Ovary (tissue), 9 donors: ENCODE results near the gene MPPED2. TPM values are rescaled to one million over a fixed set of nuclear protein-coding genes. Genes with fewer than 3 reads are reported as not detected.

ENCODE experiments used
- DNase-seq, 5 donors: peaks; one replicate each; pipeline ENCODE4 v3.0.0-alpha.2; 2019 to 2020
- H3K27ac ChIP-seq, 2 donors: fragments of 200-600 bp; one replicate each; pipeline versions ENCODE4 v1.5.1 to v1.8.0; 2019 to 2022
- H3K27me3 ChIP-seq: fragments of 200-600 bp; one replicate; pipeline ENCODE4 v1.8.0; 2022
- H3K36me3 ChIP-seq: fragments of 200-600 bp; sonication (generic); one replicate; pipeline ENCODE4 v1.5.1; 2019
- H3K4me1 ChIP-seq: one replicate; pipeline ENCODE4 v1.8.1; 2013; ENCODE audit warnings: mild to moderate bottlenecking, moderate library complexity; ENCODE audit not compliant: insufficient read depth
- H3K4me3 ChIP-seq: fragments of 200-600 bp; sonication (generic); one replicate; pipeline ENCODE4 v1.5.1; 2017
- H3K9me3 ChIP-seq, 2 donors: fragments of 200-600 bp in 1 of 2; sonication (generic) in 1 of 2; one replicate each; pipeline versions ENCODE4 v1.5.1 to v1.8.1; 2013 to 2019; ENCODE audit warnings: mild to moderate bottlenecking in 1 of 2, moderate library complexity in 1 of 2
- EP300 ChIP-seq: sonication (generic); formaldehyde crosslinking; IDR thresholded peaks from one replicate; pipeline ENCODE4 v1.6.1; 2017; ENCODE audit warnings: antibody characterized with exemption
- POLR2A ChIP-seq: fragments of 450-650 bp; IDR thresholded peaks from one replicate; pipeline ENCODE4 v1.6.1; 2017; ENCODE audit warnings: antibody characterized with exemption, mild to moderate bottlenecking, moderate library complexity
- WGBS, 3 donors: extraction: QIAGEN DNeasy Blood & Tissue Kit in 1 of 3; methylation state at CpG; one replicate each; pipeline versions ENCODE4 v1.1.5 to v1.1.7; 2013 to 2017; 5-methylcytosine and 5-hydroxymethylcytosine counted together
- intact Hi-C, 4 donors: fragments of 100-400 bp; cut with DNase I; formaldehyde crosslinking; loops; one replicate each; pipeline versions ENCODE4 v1.11.0 to v1.15.1; 2022 to 2023
- polyA plus RNA-seq, 2 donors: library from polyadenylated mRNA; stranded (reverse); fragments of 200-250 nt in 1 of 2; fragments of 350-450 nt in 1 of 2; fragmentation: Illumina TruSeq in 1 of 2; extraction: RNeasy Lipid Tissue Mini Kit (QIAGEN cat#74804) in 1 of 2; gene quantifications; one replicate each; pipeline ENCODE4 v1.2.3, GENCODE V29; 2013 to 2014
- total RNA-seq, 7 donors: library from RNA; depleted of rRNA in 2 of 7; stranded (reverse); fragments of >200 nt in 2 of 7; fragmentation: NEBNext Ultra II Directional in 3 of 7; extraction: Animal tissue kit (Norgen Biotek cat#: 25700) in 3 of 7; gene quantifications; one replicate each; pipeline versions ENCODE4 v1.1.0 to v1.2.4, GENCODE V29; 2016 to 2023
- TF ChIP-seq, protein P1 (sequence below), 3 donors: fragments of 450-650 bp in 2 of 3; fragments of 200-600 bp in 1 of 3; IDR thresholded peaks; one replicate each; pipeline versions ENCODE4 v1.5.1 to v1.8.0; 2016 to 2022; ENCODE audit warnings: antibody characterized with exemption in 3 of 3, mild to moderate bottlenecking in 1 of 3
- donor health status: DM: no; HTN: no; CAD: no; lungs with moderate emphysema.
- donor health status: DM: no; HTN: no; CAD: no.
- donor health status: Bipolar disorder and iron deficiency.
- donor health status: DM: yes; HTN: yes; CAD: no.
- donor health status: DM: no; HTN: no; CAD: no.
- donor health status: DM: yes; HTN: yes; CAD: no.

The MPPED2 gene
- total and polyA plus RNA-seq, 9 donors = 0.30 to 10.1 (median 2.9) TPM

DNA sequence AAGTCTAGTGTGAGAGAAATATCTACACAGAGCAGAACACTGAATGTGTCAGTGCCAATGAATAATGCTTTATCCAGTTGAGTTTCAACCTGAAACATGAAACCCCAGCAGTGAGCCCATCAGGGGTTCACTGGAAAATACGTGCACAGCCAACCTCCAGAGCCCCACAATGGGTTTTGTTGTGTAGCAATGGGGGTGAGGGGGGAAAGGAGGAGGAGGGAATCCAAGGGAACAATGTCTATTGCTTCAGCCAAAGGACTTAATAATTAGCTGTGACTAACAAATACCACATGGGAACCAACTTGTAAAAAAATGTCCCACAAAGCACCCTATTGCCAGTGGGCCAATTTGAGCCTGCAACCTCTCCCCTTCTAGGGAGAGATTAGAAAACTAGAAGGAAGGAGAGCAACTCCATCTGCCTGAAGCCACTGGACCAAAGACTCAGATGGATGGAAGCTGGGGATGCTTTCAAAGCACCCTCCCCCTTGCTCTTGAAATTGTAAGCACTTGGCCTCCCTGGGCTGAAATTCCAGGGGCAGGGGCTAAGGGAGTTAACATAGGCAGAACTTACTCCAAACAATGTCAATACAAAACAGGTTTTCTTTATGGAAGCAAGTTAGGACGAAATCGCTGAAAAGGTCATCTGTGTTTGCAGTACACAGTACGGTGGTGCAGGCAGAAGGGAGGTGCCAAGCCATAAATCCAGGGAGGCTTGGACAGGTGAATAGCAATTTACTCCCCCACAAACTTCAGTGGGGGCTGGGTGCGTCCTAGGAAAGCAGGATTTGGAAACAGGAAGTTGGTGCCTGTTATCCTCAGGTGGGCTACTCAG, 163.5 kb downstream of the MPPED2 start:
- WGBS, 3 donors = 16 to 17% (median 16%) methylated on average over 5 of the region's 5 CpGs

DNA sequence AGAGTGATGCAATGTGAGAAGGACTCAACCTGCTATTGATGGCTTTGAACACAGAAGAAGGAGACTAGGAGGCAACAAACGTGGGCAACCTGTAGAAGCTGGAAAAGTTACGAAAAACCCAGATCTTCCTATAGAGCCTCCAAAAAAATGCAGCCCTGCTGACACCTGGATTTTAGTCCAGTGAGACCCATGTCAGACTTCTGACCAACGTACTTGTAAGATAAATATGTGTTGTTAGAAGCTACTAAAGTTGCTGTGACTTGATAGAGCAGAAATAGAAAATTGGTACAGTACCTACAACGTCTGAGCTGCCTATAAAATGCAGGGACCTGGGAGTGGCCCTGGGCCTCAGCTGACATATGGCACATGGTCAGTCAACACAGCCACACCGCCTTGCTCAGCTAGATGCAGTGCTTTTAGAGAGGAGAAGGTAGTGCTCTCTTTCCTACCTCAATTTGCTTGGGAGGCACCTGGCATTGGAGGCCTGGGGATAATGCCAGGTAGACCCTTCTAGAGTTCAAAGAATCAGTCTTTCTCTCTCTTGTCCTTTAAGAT, 165.8 kb downstream of the MPPED2 start:
- H3K27ac ChIP-seq = no peak overlapping the region
- intact Hi-C loops = no loop called here
- WGBS, 3 donors = 81 to 87% (median 86%) methylated on average over 5 of the region's 5 CpGs
- H3K4me1 ChIP-seq = no peaks in the 10 kb centered on the region
- no peaks in the 10 kb centered on the region for H3K9me3 ChIP-seq
- H3K4me3 ChIP-seq = no peak overlapping the region
- no peaks in the 10 kb centered on the region for H3K27me3 ChIP-seq
- no peak for DNase-seq
- TF ChIP-seq, protein P1, sequence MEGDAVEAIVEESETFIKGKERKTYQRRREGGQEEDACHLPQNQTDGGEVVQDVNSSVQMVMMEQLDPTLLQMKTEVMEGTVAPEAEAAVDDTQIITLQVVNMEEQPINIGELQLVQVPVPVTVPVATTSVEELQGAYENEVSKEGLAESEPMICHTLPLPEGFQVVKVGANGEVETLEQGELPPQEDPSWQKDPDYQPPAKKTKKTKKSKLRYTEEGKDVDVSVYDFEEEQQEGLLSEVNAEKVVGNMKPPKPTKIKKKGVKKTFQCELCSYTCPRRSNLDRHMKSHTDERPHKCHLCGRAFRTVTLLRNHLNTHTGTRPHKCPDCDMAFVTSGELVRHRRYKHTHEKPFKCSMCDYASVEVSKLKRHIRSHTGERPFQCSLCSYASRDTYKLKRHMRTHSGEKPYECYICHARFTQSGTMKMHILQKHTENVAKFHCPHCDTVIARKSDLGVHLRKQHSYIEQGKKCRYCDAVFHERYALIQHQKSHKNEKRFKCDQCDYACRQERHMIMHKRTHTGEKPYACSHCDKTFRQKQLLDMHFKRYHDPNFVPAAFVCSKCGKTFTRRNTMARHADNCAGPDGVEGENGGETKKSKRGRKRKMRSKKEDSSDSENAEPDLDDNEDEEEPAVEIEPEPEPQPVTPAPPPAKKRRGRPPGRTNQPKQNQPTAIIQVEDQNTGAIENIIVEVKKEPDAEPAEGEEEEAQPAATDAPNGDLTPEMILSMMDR (IDR thresholded peaks at IDR 0.05) = no peak
- TF ChIP-seq EP300 = no peak
- no peak for TF ChIP-seq POLR2A
- H3K36me3 ChIP-seq = no peaks in the 10 kb centered on the region

More for the DNA sequence above, 163.5 kb downstream of the MPPED2 start:
- Histone ChIP-seq H3K36me3 (no peaks in the 10 kb centered on the region), H3K27ac (no peak overlapping the region), H3K4me3 (no peak overlapping the region), H3K9me3 (no peaks in the 10 kb centered on the region), H3K4me1 (no peaks in the 10 kb centered on the region), H3K27me3 (no peaks in the 10 kb centered on the region)
- DNase-seq = no peak
- intact Hi-C loops = no loop called here
- no peak for TF ChIP-seq EP300

DNA sequence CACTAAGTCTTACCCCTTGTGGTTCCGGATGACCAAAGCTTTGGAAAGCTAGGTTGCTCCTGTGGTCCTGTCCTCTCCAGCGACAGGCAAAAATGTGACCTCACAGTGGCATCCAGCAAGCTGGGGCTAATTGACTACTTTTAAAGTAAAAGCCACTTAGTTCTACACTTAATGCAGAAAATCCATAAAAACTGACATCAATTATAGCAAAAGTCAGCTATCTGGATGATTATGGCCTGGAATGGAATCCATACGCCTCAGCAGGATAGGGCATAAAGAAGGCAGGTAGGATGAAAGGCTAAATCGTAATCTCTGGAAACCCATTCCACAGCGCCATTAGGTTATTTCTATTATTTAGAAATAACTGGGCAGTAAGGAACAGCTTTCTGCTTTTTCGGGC, 171.3 kb downstream of the MPPED2 start:
- Histone ChIP-seq H3K9me3 (no peaks in the 10 kb centered on the region), H3K4me1 (no peaks in the 10 kb centered on the region), H3K36me3 (no peaks in the 10 kb centered on the region), H3K27me3 (no peaks in the 10 kb centered on the region), H3K4me3 (no peak overlapping the region), H3K27ac (no peak overlapping the region)
- TF ChIP-seq EP300 = no peak
- TF ChIP-seq POLR2A = no peak
- TF ChIP-seq, protein P1 (IDR thresholded peaks at IDR 0.05) = no peak
- 95 to 97% (median 96%) methylated on average over 6 of the region's 6 CpGs for WGBS, 3 donors
- DNase-seq = no peak
- intact Hi-C loops = no loop called here

DNA sequence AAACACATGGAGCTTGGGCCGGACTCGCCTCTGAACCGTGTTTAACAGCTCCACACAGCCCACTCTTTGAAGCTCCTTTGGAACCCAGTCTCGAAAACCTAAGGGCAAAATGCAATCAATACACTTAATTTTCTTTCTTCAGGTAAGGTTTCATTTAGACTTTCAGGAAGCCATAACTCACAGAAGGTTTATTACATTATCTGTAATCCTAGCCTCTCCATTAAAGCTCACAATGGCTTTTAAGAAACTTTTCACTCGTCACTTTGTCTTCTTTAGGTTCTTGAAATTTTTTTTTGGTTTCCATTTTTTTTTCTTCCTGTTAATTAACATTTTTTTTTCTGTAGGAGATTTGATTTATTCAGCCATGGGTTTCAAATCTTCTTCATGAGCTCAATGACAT, 171.9 kb downstream of the MPPED2 start:
- intact Hi-C loops = no loop called here
- Histone ChIP-seq H3K36me3 (no peaks in the 10 kb centered on the region), H3K27ac (no peak overlapping the region), H3K4me1 (no peaks in the 10 kb centered on the region), H3K9me3 (no peaks in the 10 kb centered on the region), H3K4me3 (no peak overlapping the region), H3K27me3 (no peaks in the 10 kb centered on the region)
- TF ChIP-seq, protein P1 (IDR thresholded peaks at IDR 0.05) = no peak
- 83 to 85% (median 85%) methylated on average over 5 of the region's 5 CpGs for WGBS, 3 donors
- DNase-seq = no peak

DNA sequence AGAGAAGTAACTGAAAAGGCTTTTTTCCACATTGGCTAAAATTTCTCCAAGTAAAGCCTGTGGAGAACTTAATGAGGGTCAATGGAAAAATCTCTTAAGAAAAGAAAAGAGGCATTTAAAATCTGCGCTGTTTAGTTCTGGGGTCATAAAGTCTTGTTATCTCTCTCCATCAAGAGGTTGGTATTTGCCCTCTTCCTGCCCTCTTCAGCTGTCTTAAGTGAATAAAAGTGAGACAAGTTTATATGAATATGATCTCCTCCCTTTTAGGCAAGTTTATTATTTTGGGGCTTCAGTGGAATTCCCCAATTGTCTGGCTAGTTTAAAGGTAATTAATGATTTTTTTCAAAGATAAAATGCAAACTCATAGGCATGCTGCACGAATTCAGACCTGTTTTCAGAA, 173.6 kb downstream of the MPPED2 start:
- Histone ChIP-seq H3K27ac (no peak overlapping the region), H3K9me3 (no peaks in the 10 kb centered on the region), H3K4me3 (no peak overlapping the region), H3K36me3 (no peaks in the 10 kb centered on the region), H3K4me1 (no peaks in the 10 kb centered on the region), H3K27me3 (no peaks in the 10 kb centered on the region)
- intact Hi-C loops = no loop called here
- WGBS, 3 donors = 60 to 62% (median 61%) methylated on average over 2 of the region's 2 CpGs
- no peak for DNase-seq
- TF ChIP-seq EP300 (no peak), POLR2A (no peak)
- TF ChIP-seq, protein P1 (IDR thresholded peaks at IDR 0.05) = no peak
